Activated T-helper 9 cell treated with anti-CD3 and anti-CD28 coated beads, Interleukin-2, amount 50 U/mL, for 16 hours (primary cell): ENCODE measurements around the gene DOCK4.

Source experiments
- DNase-seq: peaks from one replicate; pipeline ENCODE4 v3.0.0-alpha.2; 2020; ENCODE audit warnings: low read depth

The DOCK4 gene

GRCh38 chr7:111718886-111719285 is 487.3 kb downstream of the DOCK4 start:
- no peak for DNase-seq

- DNase-seq, result no peak
Observed at GRCh38 chr7:111711426-111712065, 494.7 kb downstream of the DOCK4 start.

GRCh38 chr7:111710839-111711380 is 495.3 kb downstream of the DOCK4 start:
- no peak for DNase-seq

- no peak for DNase-seq
Observed at GRCh38 chr7:111708072-111708471, 498.1 kb downstream of the DOCK4 start.

GRCh38 chr7:111705807-111706206 is 500.4 kb downstream of the DOCK4 start:
- no peak for DNase-seq

GRCh38 chr7:111697771-111698170 is 508.4 kb downstream of the DOCK4 start:
- DNase-seq, result no peak

- no peak for DNase-seq
Observed at GRCh38 chr7:111694376-111694775, 511.8 kb downstream of the DOCK4 start.

- DNase-seq, result no peak
Observed at GRCh38 chr7:111690364-111691111, 515.7 kb downstream of the DOCK4 start.

- DNase-seq, result no peak
Observed at GRCh38 chr7:111685349-111685748, 520.9 kb downstream of the DOCK4 start.

GRCh38 chr7:111682588-111683340 is 523.4 kb downstream of the DOCK4 start:
- no peak for DNase-seq

- no peak for DNase-seq
Observed at GRCh38 chr7:111681242-111681641, 525.0 kb downstream of the DOCK4 start.

GRCh38 chr7:111678986-111679385 is 527.2 kb downstream of the DOCK4 start:
- DNase-seq, result no peak

GRCh38 chr7:111678281-111678680 is 527.9 kb downstream of the DOCK4 start:
- DNase-seq, result no peak

GRCh38 chr7:111677848-111678247 is 528.4 kb downstream of the DOCK4 start:
- DNase-seq, result no peak

- no peak for DNase-seq
Observed at GRCh38 chr7:111676811-111677210, 529.4 kb downstream of the DOCK4 start.
